HL-60 (cell line): Measurements from ENCODE around the gene SDK1.

Experiments used
- POLR2AphosphoS5 ChIP-seq: IDR thresholded peaks from 2 replicates; pipeline ENCODE4 v1.6.1; 2012; ENCODE audit warnings: low read depth
- SPI1 ChIP-seq: IDR thresholded peaks from 2 replicates; pipeline ENCODE4 v1.6.1; 2012; ENCODE audit warnings: low read depth, mild to moderate bottlenecking, borderline replicate concordance
- TF ChIP-seq, protein P1 (sequence below): IDR thresholded peaks from 2 replicates; pipeline ENCODE4 v1.6.1; 2012; ENCODE audit warnings: low read depth; ENCODE audit not compliant: insufficient replicate concordance
- TF ChIP-seq, protein P2 (sequence below): IDR thresholded peaks from one replicate; pipeline ENCODE4 v1.5.1; 2011; ENCODE audit warnings: low read length, control low read depth, inconsistent platforms; ENCODE audit not compliant: insufficient read depth

DNA sequence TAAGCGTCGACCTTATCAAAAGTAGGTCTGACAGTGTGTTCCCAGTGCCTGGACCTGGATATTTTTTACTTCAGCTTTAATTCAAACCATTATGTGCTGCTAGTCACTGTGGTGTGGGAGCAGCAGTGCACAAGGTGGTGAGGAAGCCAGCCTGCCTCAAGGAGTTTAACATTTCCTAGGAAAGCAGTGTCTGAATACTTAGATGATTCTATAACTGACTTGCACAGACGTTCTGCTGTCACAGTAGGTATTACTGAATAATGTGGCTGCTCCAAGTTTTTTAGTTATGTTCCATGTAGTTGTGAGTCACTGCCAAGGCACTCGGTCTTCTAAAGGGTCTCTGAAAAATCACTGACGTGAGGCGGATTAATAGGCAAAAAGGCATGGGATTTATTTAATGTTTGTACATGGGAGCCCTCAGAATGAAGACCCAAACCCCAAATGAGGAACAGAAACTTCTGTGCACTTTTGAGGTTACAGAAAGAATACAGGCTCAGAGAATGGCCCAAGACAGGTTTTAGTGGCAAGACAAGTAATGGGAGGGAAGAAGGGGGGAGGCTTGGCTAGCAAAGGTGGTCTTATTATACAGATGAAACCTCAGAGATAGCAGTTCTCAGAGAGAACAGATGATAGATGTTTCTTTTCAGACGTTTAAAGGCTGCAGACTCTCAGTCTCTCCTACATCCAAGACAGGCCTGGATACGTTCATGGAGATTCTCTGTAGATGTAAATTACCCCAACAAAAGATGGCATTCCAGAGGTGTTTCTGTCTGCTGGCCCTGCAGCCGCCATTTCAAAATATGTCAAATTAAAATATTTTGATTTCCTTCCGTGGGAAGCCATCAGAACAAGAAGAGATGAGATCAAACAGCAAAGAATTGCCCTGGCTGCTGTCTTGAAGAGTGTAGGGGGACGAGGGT is 209.3 kb downstream of the SDK1 start:
- TF ChIP-seq POLR2AphosphoS5 (no peak), SPI1 (no peak)
- TF ChIP-seq, protein P1, sequence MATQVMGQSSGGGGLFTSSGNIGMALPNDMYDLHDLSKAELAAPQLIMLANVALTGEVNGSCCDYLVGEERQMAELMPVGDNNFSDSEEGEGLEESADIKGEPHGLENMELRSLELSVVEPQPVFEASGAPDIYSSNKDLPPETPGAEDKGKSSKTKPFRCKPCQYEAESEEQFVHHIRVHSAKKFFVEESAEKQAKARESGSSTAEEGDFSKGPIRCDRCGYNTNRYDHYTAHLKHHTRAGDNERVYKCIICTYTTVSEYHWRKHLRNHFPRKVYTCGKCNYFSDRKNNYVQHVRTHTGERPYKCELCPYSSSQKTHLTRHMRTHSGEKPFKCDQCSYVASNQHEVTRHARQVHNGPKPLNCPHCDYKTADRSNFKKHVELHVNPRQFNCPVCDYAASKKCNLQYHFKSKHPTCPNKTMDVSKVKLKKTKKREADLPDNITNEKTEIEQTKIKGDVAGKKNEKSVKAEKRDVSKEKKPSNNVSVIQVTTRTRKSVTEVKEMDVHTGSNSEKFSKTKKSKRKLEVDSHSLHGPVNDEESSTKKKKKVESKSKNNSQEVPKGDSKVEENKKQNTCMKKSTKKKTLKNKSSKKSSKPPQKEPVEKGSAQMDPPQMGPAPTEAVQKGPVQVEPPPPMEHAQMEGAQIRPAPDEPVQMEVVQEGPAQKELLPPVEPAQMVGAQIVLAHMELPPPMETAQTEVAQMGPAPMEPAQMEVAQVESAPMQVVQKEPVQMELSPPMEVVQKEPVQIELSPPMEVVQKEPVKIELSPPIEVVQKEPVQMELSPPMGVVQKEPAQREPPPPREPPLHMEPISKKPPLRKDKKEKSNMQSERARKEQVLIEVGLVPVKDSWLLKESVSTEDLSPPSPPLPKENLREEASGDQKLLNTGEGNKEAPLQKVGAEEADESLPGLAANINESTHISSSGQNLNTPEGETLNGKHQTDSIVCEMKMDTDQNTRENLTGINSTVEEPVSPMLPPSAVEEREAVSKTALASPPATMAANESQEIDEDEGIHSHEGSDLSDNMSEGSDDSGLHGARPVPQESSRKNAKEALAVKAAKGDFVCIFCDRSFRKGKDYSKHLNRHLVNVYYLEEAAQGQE: no peak
- TF ChIP-seq, protein P2, sequence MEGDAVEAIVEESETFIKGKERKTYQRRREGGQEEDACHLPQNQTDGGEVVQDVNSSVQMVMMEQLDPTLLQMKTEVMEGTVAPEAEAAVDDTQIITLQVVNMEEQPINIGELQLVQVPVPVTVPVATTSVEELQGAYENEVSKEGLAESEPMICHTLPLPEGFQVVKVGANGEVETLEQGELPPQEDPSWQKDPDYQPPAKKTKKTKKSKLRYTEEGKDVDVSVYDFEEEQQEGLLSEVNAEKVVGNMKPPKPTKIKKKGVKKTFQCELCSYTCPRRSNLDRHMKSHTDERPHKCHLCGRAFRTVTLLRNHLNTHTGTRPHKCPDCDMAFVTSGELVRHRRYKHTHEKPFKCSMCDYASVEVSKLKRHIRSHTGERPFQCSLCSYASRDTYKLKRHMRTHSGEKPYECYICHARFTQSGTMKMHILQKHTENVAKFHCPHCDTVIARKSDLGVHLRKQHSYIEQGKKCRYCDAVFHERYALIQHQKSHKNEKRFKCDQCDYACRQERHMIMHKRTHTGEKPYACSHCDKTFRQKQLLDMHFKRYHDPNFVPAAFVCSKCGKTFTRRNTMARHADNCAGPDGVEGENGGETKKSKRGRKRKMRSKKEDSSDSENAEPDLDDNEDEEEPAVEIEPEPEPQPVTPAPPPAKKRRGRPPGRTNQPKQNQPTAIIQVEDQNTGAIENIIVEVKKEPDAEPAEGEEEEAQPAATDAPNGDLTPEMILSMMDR: no peak
